HL-60 (cell line): ENCODE data around the gene ARPC1B.

Source experiments
- DNase-seq, 2 experiments: peaks; one replicate each; pipeline ENCODE4 v3.0.0-alpha.2; 2010 to 2020; ENCODE audit warnings: low read depth in 1 of 2, low spot score in 1 of 2
- H3K27ac ChIP-seq: fragments of 250-450 bp; sonication (Bioruptor Pico); replicated peaks from 2 replicates; pipeline ENCODE4 v1.5.1; 2020; ENCODE audit warnings: mild to moderate bottlenecking, moderate library complexity
- H3K27me3 ChIP-seq: fragments of 250-450 bp; sonication (Bioruptor Pico); 2 replicates; pipeline ENCODE4 v1.5.1; 2021; ENCODE audit warnings: mild to moderate bottlenecking, moderate library complexity; ENCODE audit not compliant: insufficient read depth, poor library complexity, severe bottlenecking
- H3K4me3 ChIP-seq: replicated peaks from 2 replicates; pipeline ENCODE4 v1.5.1; 2011; ENCODE audit warnings: mild to moderate bottlenecking, control low read depth, low read length; ENCODE audit not compliant: insufficient read depth
- CTCF ChIP-seq: IDR thresholded peaks from one replicate; pipeline ENCODE4 v1.5.1; 2011; ENCODE audit warnings: low read length, control low read depth, inconsistent platforms; ENCODE audit not compliant: insufficient read depth
- GABPA ChIP-seq: IDR thresholded peaks from 2 replicates; pipeline ENCODE4 v1.6.1; 2012; ENCODE audit warnings: low read depth
- POLR2AphosphoS5 ChIP-seq: IDR thresholded peaks from 2 replicates; pipeline ENCODE4 v1.6.1; 2012; ENCODE audit warnings: low read depth
- REST ChIP-seq: IDR thresholded peaks from 2 replicates; pipeline ENCODE4 v1.6.1; 2012; ENCODE audit warnings: low read depth; ENCODE audit not compliant: insufficient replicate concordance
- SPI1 ChIP-seq: IDR thresholded peaks from 2 replicates; pipeline ENCODE4 v1.6.1; 2012; ENCODE audit warnings: low read depth, mild to moderate bottlenecking, borderline replicate concordance

ARPC1B gene

GRCh38 chr7:99395616-99396327, 21.2 kb downstream of the ARPC1B start:
- Histone ChIP-seq H3K27me3 (no peaks in the 10 kb centered on the region), H3K4me3 (no peak overlapping the region), H3K27ac (no peak overlapping the region)
- DNase-seq: no peak
- TF ChIP-seq POLR2AphosphoS5 (peak; percentile 64), GABPA (no peak)

- no peak overlapping the region for H3K27ac ChIP-seq
- H3K4me3 ChIP-seq: no peak overlapping the region
- H3K27me3 ChIP-seq: no peaks in the 10 kb centered on the region
- no peak for TF ChIP-seq CTCF
- no peak for DNase-seq
Observed at GRCh38 chr7:99396418-99397296, 22.1 kb downstream of the ARPC1B start.

GRCh38 chr7:99397297-99397983, 22.9 kb downstream of the ARPC1B start:
- Histone ChIP-seq H3K27ac (no peak overlapping the region), H3K27me3 (no peaks in the 10 kb centered on the region), H3K4me3 (no peak overlapping the region)
- TF ChIP-seq GABPA: no peak
- TF ChIP-seq POLR2AphosphoS5: peak; percentile 58
- DNase-seq: no peak

GRCh38 chr7:99398891-99399445, 24.4 kb downstream of the ARPC1B start:
- no peak for DNase-seq
- 0 out of 2 replicates have a peak, but pooled peaks have one; percentile 14 for TF ChIP-seq POLR2AphosphoS5
- TF ChIP-seq REST: no peak
- Histone ChIP-seq H3K27ac (no peak overlapping the region), H3K27me3 (no peaks in the 10 kb centered on the region), H3K4me3 (no peak overlapping the region)

- Histone ChIP-seq H3K4me3 (no peak overlapping the region), H3K27me3 (no peaks in the 10 kb centered on the region), H3K27ac (no peak overlapping the region)
- TF ChIP-seq CTCF (no peak), REST (no peak), GABPA (no peak), POLR2AphosphoS5 (no peak), SPI1 (no peak)
- no peak for DNase-seq
Observed at GRCh38 chr7:99399597-99399996, 25.1 kb downstream of the ARPC1B start.
